GM21390 (cell line): ENCODE data around the gene SNX25.
A peak's percentile ranks its signal among the peaks of the same experiment; 100 is the strongest.

ENCODE experiments used
- ATAC-seq: cut with Tn5 transposase; IDR thresholded peaks from one replicate; pipeline ENCODE4 v1.9.1; 2021; ENCODE audit not compliant: unreplicated experiment

Gene SNX25

DNA sequence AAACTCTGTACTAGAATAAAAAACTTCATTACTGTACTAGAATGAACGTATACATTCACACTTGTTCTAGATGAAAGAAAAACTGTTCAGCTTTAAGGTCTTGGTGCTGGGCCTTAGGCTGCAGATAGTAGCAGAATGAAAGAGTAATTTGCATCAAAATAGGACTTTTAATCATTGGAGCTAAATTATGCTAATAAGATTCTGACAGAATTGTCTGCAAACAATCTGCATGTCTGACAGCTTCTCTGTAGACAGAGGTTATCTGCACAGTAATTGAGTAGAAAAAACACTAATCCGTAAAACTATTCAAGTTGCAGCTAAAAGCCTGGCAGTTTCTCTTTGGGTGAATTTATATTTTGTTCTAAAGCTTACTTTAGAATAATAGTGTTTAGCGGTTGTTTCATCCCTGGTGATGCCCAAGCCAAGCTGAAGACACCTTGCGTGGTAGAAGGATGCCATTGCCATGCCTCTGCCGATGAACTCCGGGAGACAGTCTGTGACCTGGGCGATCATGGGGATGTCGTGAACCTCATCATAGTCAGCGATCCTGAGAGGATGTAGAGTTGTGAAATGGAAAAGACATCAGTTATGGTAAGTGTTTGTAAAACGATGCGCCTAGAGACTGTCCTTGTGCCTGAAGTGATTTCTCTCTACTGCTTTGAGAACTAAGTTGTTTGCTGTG is 161.0 kb downstream of the SNX25 start:
- ATAC-seq: no peak

DNA sequence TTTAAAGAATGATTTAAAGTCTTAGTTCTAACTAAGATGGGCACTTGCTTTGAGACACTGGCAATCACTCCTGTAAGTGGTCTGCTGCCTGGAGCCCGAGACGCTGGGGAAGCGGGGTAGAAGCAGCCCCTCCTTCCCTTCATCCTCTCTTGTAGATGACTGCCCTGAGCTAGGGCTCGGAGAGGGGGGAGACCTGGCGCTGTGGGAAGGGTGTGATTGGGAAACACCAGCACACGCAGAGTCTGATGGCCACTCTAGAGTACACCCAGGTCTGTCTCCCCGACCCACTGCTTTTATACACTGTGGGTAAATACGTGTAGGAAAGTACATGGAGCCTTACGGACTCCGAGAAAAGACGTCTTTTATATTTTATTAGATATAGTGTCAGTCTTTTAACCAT is 162.3 kb downstream of the SNX25 start:
- ATAC-seq: no peak

DNA sequence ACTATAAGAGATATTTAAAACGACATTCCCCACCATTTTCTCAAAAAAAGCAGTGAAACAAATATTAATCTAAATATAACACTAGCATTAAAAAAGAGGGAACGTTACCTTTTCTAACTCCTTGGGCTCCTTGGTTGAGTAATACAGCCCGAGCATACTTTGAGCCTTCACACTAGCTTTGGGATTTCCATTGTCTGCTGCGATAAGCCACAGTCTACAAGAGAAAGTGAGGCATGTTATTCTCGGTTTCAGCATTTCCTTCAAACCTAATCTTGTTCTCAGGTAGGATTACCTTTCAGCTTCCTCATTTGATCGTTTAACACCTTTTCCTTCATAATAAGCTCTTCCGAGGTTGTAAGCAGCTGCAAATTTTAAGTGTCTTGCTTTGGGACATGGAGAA is 164.6 kb downstream of the SNX25 start:
- ATAC-seq: no peak

DNA sequence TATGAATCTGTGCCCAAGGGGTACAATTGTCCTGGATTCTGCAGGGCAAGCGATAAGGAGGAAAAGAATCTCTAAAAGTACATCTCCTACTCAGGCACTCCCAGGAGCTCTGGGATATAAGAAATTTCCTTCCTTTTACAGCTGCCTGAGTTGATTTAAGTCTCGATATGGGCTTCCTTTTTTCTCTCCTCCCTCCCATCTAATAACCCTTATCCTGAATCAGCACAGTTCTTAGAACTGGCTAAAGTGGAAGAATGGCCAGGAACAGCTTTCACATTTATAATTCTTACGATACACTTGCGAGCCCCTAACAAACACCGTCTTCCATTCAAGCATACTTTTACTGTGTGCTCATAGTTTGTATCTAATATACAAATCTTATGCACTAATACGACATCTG is 165.2 kb downstream of the SNX25 start:
- ATAC-seq: no peak

DNA sequence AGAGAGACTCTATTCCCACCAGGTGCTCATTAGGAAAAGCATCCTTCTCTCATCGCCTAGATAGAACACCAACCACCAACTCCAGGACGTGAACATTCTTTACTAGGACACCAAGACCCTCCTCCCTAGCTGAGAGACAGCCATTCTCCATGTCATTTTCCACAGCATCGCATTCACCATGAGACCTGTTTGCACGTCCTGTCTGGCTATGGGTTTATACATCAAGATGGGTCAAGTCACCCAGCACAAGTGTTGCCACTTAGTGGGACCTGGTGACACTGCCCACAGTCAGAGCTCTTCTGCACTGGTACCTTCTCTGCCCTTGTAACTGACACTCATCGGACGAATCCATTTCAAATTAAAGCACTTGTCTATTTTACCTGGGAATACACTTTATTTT is 168.9 kb downstream of the SNX25 start:
- ATAC-seq: no peak

DNA sequence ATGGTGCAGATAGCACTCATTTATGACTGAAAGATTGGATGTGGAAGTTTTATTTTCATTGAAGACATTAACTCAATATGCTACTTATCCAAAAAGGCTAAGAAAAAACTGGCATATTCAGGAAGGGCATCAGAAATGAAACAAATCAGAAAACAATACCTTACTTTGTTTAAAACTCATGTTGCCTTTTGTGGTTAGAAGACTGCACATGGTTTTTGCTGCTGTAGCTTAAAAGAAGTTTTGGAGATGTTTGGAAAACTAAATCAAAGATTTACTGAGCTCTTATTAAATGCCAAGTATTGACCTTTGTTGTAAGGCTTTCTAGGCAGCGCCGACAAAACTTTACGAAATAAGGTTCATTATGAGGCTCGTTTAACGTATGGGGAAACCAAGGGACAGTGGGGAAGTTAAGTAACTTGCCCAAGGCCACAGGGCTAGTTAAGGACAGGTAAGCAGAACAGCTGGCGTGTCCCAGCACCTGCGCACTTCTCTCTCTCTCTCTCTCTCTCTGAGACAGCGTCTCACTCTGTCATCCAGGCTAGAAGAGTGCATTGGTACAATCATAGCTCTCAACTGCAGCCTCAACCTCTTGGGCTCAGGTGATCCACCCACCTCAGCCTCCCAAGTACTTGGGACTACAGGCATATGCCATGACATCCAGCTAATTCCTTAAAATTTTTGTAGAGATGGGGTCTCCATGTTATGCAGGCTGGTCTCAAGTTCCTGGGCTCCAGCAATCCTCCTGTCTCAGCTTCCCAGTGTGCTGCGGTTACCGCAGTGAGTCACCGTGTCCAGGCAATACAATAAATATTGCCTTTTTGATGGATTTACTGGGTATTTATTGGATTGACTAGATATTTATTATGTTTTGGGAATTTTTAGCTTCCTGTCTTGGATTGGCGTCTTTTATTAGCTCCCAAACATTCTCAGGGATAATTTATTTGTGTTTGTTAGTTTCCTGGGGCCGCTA is 170.2 kb downstream of the SNX25 start:
- ATAC-seq: no peak

DNA sequence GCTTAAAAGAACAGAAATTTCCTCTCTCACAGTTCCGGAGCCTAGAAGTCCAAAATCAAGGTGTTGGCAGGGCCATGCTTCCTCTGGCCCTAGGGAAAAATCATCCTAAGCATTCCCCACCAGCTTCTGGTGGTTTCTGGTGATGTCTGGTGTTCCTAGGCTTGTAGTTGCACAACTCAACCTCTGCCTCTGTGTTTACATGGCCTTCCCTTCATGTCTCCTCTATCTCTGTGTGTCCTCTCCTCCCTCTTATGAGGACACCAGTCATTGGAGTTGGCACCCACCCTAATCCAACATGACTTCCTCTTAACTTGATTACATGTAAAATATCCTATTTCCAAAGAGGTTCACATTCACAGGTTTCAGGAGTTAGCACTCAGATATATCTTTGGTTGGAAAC is 170.9 kb downstream of the SNX25 start:
- ATAC-seq: no peak

DNA sequence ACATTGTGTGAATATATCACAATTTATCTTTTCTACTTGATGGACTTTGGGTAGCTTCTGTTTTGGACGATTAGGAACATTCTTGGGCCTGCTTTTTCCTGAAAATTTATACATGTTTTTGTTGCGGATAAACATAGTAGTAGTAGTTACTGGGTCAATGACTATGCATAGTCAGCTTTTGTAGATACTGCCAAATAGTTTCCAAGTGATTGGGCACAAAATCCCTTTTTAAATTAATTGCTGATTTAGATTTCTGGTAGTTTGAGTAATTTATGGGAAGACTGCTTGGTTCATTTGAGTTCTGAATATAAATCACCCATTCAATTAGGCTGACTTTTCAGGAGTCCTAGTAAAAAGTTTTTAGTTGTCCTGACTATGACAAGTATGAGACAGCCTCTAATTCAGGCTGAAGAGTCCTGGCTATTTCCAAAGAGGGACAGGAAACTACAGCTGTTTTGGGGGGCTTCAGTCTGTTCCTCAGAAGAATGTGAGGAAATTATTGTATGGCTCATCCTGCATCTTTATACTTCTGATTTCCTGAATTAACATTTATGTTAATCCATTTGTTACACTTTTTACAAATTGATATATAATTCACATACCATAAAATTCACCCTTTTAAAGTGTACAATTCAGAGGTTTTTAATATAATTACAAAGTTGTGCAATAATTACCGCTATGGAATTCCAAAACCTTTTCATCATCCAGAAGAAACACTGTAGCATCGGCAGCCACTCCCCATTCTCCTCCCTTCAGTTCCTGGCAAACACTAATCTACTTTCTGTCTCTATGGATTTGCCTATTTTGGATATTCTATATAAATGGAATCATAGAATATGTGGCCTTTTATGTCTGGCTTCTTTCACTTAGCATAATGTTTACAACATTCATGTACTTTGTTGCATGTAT is 172.1 kb downstream of the SNX25 start:
- ATAC-seq: no peak

DNA sequence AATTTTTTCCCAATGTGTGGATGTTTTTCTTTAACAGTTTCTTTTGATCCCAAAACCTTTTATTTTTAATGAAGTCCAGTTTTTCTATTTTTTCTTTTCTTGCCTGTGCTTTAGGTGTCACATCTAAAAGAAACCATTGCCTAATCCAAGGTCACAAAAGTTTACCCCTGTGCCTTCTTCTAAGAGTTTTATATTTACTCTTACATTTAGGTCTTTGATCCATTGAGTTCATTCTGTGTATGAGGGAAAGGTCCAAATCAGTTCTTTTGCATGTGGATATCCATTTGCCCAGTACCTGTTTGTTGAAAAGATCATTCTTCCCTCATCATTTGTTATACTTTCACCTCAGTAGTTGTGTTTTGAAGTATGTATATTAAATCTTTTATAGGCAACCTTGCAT is 173.4 kb downstream of the SNX25 start:
- no peak for ATAC-seq

DNA sequence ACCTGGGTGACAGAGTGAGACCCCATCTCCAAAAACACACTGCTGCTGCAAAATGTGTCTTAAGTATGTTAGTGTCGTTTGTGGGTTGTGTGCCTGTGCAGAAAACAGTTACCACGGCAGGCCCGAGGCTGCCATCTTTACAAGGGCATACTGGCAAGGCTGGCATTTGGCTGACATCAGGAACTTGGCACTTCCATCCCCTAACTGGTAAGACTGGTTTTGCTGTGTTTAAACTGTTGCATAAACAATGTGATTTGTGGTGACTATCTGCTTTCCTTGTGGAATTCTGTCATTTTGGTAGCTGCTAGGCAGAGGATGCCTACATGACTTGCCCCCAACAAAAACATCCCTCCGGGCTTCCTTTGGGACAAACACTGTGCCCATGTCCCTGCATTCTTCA is 174.1 kb downstream of the SNX25 start:
- no peak for ATAC-seq

DNA sequence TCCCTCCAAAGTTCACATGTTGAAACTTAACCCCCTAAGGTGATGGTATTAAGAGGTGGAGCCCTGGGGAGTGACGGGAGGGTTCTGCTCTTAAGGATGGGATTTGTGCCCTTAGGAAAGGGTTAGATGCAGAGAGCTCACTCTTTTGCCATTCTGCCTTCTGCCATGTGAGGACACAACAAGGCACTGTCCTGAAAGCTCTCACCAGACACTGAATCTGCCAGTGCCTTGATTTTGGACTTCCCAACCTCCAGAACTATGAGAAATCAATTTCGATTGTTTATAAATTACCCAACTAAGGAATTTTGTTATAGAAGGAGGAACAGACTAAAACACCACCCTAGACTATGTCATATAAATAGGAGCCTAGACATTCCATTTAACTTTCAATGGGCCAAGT is 174.7 kb downstream of the SNX25 start:
- ATAC-seq: no peak

DNA sequence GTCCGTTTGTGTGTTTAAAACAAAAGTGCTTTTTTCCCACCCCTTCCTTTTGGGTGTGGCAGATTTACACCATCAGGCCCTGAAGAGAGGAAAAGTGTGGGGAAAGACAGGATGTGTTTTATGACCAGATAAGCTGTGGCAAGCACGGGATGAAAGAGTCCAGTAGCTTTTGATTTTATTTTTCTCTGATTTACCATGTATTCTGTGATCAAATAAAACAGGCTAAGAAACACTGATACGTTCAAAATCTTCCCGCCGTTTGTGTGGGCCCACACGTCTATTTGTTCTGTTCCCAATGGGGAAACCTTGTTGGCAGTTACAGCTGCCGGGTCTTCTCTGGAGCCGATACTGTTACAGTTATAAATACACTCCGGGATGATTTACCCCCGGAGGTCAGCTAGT is 175.5 kb downstream of the SNX25 start:
- ATAC-seq: no peak

DNA sequence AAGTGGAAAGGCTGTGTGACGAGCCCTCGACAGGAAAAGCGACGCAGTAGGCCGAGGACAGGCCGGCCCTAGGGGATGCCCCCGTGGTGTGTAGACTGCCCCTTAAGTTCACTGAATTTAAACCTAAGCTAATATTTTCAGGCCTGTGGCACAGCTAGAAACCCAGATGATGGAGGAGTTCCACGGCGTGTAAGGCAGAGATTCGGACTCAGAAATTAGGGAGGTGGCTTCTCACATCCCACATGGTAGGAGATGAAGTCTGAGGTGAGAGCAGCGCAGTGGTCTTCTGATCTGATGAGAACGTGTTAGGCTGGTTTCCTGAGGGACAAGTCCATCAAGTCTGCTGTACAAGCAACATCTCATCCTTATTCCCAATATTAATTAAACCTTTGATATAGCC is 178.6 kb downstream of the SNX25 start:
- no peak for ATAC-seq

DNA sequence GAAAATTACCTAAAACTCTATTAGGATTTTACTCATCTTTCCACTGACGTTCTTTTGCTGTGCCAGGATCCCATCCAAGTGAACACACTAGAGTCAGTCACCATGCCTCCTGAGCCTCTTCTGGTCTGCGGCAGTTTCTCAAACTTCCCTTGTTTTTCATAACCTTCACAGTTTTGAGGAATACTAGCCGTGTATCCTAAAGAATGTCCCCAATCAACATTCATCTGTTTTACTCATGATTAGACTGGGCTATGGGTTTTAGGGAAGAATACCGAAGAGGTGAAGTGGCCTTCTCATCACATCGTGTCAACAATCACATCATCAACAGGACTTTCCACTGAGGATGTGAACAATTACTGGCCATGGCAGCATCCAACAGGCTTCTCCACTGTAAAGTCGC is 181.5 kb downstream of the SNX25 start:
- no peak for ATAC-seq

DNA sequence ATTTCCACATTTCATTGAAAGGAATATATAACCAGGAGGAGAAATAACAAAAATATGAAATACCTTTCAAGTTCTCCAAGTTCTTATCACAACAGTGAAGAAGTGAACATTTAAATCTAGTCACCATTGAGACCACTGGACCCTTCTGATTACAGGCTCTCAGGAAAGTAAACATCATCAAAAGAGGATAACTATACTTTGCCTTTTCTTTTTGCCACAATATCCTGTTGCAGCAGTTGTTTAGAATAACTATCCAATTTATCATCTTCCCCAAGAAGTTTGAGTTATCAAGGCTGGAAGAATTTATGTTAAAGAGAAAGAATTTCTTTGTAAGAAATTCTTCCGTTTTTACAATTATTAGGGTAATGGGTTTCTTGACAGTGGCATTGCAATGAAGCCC is 182.8 kb downstream of the SNX25 start:
- ATAC-seq: no peak

DNA sequence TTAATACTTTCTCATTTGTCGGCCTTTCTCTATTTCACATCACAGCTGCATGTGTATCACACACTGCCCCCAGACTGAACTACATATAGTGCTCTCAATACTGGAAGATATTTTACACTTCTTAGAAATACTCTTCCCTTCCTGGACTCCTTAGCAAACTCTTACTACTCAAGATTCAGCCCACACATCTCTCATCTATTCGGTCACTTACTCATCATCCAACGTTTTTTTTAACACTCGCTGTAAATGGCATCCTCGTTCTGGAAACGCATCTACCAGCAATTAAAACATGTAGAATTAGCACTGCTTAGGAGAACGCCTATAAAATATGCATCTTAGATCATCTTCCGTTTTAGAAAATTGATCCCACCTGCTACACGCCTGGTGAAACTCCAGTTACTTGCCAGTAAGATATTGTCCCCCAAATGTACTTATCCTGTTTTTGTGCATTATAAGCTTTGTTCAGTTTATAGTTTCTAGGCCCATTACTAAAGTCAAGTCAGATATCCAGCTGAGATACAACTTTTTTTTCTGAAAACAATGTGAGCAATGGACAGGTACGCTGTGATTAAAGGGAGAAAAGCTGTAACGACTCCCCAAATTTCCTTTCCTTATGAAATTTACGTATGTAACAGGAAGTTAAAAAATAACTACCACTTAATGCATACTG is 185.3 kb downstream of the SNX25 start:
- ATAC-seq: no peak

DNA sequence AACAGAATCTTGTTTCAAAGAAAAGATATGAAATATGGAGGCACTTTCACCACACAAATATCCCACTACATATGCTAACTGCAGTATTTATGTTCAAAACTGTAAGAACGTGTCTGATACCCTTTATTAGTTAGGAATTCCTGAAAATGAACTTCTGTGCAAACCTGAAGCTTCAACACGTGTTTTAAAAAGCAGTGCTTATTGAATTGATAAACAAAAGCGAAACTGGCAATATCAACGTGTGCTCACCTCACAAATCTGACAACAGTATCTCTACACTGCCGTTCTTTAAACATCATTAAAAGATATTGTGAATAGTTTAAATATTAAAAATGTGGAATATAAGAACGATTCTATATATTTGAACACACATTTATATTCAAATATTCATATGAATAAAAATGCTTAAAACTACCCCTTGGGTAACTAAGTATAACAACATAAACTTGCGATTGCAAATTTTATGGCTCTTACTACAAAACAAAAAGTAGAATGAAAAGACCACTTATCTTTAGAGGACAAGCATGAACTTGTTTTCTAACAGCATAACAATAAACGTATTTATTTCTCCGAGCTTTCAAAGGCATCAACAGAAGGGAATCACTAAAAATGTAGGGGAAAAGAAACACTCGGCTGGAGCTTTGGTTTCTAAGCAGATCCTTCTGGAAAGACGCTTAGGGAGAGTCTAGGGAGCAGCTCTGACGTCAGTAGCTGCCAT is 186.0 kb downstream of the SNX25 start, which contains the start of gene LRP2BP:
Gene LRP2BP (minus strand): TSS at position 687 of the 718 bp plus-strand sequence. CDS start 17,738 bp downstream, outside the sequence.
- no peak for ATAC-seq

DNA sequence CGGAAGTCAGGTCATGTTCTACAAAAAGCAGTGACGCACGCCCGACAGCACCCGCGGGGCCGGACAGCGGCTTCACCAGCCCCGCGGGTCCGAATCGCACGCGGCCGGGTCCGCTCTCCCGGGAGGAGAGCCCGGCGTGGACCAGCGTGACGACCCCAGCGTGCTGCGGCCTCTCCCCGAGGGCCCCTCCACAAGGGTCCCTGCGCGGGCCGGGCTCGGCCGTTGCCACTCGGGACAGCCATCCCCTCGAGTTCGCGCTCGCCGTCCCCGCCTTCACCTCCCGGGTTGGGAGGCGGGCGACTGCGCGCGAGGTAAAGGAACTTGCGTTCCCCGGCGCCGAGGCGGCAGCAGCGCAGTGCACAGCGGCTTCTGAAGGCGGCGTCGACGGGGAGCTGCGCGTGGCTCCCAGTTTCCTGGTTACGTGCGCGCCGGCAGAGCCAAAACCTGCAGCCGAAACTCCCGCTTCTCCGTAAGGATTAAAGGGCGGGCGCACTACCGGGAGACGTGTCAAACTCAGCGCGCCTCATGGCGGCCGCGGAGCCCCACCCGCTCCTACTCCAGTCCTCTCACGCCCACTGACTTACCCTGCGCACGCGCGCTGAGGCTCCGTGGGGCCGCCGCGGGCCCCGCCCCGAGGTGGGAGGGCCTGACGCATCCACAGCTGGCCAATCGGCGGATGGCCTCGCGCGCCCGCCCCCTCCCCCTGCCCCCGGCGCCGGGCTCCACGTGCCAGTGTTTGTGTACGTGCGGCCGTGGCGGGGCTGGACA is 186.7 kb downstream of the SNX25 start:
- peak; percentile 79 for ATAC-seq

DNA sequence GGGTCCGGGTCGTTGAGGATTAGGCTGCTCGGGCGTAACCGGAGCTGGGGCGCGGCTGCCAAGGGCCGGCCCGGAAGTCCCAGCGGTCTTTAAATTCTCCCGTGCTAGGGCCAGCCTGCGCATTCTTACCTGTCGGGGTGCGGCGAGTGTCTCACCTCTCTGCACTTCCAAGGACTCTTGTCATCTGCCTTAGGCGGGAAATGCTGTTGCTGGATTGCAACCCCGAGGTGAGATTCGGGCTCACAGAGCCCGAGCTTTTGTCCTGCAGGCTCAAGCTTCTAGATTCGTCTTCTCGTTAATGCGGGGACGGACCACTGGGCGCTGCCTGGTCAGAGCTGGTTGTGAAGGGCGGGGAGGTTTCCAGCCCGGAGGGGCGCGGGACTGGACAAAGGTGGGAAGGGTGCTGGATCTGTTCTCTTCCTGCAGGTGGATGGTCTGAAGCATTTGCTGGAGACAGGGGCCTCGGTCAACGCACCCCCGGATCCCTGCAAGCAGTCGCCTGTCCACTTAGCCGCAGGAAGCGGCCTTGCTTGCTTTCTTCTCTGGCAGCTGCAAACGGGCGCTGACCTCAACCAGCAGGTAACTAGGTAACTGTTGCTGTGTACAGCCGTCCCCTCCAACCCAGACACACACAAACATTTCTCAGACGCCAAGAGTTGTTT is 187.5 kb downstream of the SNX25 start, which contains the start of gene ANKRD37:
Gene ANKRD37 (plus strand): TSS at position 118 of the 662 bp plus-strand sequence. CDS start 83 bp downstream, at position 201.
- ATAC-seq: no peak
